ENCODE data around the gene PCSK7.
"Not testable (repeated sequence)": the region's sequence is repeated elsewhere in the genome, so short reads cannot be mapped to it uniquely, and the experiment has no call there.

Gene PCSK7

DNA sequence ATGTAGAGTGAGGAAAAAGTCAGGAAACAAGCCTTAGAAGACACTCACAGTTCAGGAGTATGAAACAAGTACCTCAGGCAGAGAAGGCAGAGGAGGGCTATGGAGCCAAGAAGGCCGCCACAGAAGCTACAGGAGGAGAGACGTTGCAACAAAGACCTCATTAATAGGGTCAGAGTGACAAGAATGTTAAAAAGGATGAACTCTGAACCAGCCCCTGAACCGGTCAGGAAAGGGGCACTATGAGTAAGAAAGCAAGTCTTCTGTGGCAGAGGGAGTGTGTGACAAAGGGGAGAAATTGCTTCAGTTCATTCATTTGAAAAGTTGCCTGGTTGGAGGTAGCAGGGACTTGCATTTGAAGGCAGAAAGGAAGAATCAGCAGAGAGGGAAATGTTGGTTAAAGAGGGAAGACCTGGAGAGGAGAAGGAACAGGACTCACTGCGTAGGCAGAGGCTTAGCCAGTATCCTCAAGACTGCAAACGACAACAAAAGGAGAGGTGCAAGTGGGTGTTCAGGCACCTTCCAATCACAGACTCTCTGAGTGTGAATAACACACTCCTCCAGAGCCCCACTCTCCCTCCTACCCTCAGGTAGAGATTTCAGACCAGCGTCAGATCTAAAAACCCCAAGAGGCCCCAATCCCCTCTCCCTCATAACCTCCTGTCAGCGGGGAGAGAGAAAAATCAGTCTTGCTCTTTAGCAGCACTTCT, 17.3 kb downstream of the PCSK7 start:
- DNase-seq: no peak

DNA sequence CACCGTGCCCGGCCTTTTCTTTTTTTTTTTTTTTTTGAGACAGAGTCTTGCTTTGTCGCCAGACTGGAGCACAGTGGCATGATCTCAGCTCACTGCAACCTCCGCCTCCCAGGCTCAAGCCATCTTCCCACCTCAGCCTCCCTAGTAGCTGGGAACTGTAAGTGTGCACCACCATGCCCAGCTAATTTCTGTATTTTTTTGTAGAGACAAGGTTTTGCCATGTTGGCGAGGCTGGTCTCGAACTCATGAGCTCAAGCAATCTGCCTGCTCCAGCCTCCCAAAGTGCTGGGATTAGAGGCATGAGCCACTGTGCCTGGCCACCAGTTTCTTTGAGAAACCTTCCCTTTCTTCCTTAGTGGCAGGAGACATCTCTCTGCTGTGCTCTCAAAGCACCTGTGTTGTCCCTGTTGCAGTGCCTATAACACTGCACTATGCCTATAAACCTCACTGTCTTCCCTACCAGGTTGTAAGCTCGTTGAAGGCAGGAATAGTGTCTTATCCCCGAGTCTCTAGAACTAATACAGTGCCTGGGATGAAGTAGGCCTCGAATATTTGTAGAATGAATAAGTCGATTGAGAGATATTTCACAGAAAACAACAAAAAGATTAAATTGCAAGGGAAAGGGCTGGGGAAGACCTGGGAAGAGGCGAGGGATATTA, 19.0 kb downstream of the PCSK7 start:
- no peak for DNase-seq

GRCh38 chr11:117210620-117211019, 21.3 kb downstream of the PCSK7 start:
- DNase-seq: no peak

GRCh38 chr11:117209351-117210125, 22.3 kb downstream of the PCSK7 start:
- DNase-seq: not testable (repeated sequence)

- DNase-seq: not testable (repeated sequence)
These were observed 23.2 kb downstream of the PCSK7 start for GRCh38 chr11:117208710-117209109.

DNA sequence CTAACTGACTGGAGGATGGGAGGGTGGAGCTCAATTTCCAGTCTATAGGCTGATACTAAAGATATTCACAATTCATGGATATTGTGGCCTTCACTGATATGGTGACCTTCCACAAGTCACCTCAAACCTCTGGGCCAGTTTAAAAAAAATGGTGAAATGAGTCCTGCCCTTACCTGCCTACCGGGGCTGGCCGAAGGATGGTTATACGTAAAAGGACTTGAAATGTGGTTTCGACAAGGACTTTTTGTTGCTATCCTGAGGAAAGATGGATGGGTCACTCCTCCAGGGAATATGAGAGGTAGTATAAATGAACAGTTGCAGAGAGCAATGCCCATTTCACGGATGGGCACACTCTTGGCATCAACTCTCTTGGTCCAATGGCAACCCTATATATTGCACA, 24.4 kb downstream of the PCSK7 start:
- DNase-seq: not testable (repeated sequence)

DNA sequence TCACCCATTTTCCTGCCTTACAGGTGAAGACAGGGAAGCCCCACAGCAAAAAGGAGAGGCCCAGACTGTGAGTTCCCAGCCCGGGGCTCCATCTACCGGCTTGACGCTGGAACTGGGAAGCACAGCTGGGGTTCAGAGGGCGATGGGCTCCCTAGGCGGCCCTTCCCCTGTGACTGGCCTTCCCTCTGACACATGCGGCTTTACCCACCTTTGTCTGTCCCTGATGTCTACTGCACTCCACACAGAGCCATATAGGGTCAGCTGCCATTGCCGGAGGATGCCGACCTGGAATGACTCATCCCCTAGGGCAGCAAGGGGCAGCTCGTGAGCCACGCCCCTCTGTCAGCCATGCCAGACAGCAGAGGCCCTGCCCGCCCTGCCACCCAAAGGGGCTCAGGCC, 25.0 kb downstream of the PCSK7 start:
- not testable (repeated sequence) for DNase-seq

- not testable (repeated sequence) for DNase-seq
These were observed 25.8 kb downstream of the PCSK7 start for GRCh38 chr11:117206111-117206510.

- no peak for DNase-seq
These were observed 26.6 kb downstream of the PCSK7 start for GRCh38 chr11:117205211-117205818.

- no peak for DNase-seq
These were observed 27.4 kb downstream of the PCSK7 start for GRCh38 chr11:117204283-117205080.

DNA sequence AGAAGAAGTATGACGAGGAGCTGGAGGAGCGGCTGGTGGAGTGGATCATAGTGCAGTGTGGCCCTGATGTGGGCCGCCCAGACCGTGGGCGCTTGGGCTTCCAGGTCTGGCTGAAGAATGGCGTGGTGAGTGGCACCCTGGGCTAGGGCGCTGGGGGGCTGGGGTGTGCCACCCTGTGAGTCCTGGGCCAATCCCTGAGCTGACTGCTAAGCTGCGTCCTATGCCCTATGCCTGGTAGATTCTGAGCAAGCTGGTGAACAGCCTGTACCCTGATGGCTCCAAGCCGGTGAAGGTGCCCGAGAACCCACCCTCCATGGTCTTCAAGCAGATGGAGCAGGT, 28.8 kb downstream of the PCSK7 start:
- no peak for DNase-seq

DNA sequence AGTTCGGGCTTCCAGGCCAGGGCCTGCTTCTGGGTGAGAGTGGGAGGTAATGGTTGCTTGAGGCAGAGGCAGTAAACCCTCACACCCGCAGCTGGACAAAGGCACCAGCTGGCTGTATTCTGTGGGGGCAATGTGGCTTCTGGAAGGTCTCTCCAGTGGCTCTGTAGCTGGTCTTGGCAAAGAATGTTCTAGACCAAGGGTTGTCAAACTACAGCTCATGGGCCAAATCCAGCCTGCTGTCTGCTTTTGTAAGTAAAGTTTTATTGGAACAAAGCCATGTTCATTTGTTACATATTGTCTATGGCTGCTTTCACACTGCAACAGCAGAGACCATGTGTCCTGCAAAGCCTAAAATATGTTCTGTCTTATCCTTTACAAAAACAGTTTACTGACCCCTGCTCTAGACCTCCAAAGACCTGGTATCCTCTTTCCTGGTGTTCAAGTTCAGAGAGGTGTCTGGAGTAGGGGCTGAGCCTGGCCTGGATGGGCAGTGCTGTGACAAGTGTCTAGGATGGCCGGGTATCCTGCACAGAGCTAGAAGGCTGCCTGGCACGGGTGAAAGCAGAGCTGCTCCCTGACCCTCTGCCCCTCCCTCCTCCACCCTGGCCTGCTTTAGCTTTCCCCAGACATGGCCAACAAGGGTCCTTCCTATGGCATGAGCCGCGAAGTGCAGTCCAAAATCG, 29.3 kb downstream of the PCSK7 start:
- DNase-seq: no peak

GRCh38 chr11:117201658-117202305, 30.1 kb downstream of the PCSK7 start:
- DNase-seq: no peak

- no peak for DNase-seq
These were observed 30.8 kb downstream of the PCSK7 start for GRCh38 chr11:117200813-117201657.

DNA sequence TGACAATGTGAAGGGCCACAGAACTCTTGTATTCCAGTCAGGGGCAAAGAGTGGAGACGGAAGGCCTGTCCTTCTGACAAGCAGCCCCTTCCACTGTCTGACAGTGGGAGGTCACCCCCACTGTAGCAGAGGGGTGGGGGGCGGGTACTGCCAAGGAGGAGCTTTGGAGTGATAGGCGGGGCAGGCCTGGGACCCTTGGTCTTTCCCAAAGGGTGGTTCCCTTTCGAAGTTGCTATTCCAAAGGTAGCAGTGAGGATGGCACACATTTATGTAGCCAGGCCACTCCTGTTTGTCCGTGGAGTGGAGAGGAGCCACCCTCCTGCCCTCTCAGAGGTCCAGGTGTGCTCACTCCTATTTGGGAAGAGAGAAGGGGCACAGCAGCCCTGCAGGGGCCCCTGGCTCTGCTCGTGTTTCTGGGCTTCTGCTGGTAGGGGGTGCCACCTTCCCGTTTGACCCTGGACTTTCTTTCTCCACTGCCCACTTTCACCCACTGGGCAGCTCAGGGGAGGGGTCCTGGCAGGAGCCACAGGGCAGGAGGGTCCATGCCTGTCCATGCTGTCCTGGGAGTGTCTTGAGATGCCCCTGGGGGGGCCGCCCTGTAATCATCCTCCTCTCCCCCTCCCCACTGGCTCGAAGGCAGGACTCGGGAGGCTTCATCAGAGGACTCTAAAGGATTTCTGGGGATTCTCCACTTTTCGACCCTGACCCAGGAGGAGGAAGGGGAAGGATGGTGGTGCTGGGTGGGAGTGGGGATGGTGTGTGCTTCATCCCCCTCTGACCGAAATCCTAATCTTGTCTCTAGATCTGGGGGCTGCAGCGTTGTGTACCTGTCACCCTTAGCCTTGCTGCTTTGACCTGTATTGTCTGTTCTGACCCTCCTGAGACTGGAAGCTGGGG, 31.7 kb downstream of the PCSK7 start:
- no peak for DNase-seq

- no peak for DNase-seq
These were observed 32.6 kb downstream of the PCSK7 start, which contains the start of gene TAGLN for GRCh38 chr11:117199053-117199915. Gene TAGLN, plus strand, starts transcription at chr11:117199370. Its CDS starts 3,644 bp downstream, at chr11:117203014.

GRCh38 chr11:117198613-117199012, 33.3 kb downstream of the PCSK7 start:
- DNase-seq: no peak

All from NCI-H2227 treated with DMSO at 0.1 percent for 48 hours (cell line).